Activated naive CD8-positive, alpha-beta T cell treated with anti-CD3 and anti-CD28 coated beads, Interleukin-2, amount 10 ng/mL, durations not matched to agents 7 days and 5 days (primary cell): ENCODE results near the gene TPSG1. TPM values are rescaled to one million over a fixed set of nuclear protein-coding genes. Genes with fewer than 3 reads are reported as not detected.
"Not testable (repeated sequence)": the region's sequence is repeated elsewhere in the genome, so short reads cannot be mapped to it uniquely, and the experiment has no call there.

Experiments
- ATAC-seq: fragments of 150-1000 bp; cut with Tn5 transposase; one replicate; pipeline ENCODE4 v1.10.0; 2021; ENCODE audit warnings: low read depth, moderate library complexity
- POLR2A ChIA-PET: fragments of 350-600 bp; sonication (Branson Sonifier 250); formaldehyde crosslinking; loops from one replicate; lab custom pipeline; 2021; ENCODE audit warnings: antibody characterized with exemption; lab: Charles Lee
- DNase-seq: peaks from one replicate; pipeline ENCODE4 v3.0.0; 2021
- H3K27ac Mint-ChIP-seq: one replicate; pipeline ENCODE4 v1.8.0; 2022; ENCODE audit warnings: mild to moderate bottlenecking, mixed read lengths
- H3K27me3 Mint-ChIP-seq: one replicate; pipeline ENCODE4 v1.8.0; 2022; ENCODE audit warnings: mild to moderate bottlenecking, moderate library complexity, mixed read lengths
- H3K36me3 Mint-ChIP-seq: one replicate; pipeline ENCODE4 v1.8.0; 2021; ENCODE audit warnings: mild to moderate bottlenecking, mixed read lengths
- H3K4me1 Mint-ChIP-seq: one replicate; pipeline ENCODE4 v1.8.0; 2021; ENCODE audit warnings: mixed read lengths
- H3K4me3 Mint-ChIP-seq: one replicate; pipeline ENCODE4 v1.8.0; 2022; ENCODE audit warnings: mild to moderate bottlenecking, moderate library complexity, mixed read lengths
- H3K9me3 Mint-ChIP-seq: one replicate; pipeline ENCODE4 v1.8.0; 2021; ENCODE audit warnings: mixed read lengths
- total RNA-seq, 2 experiments: library from RNA; stranded (reverse); gene quantifications; one replicate each; pipeline ENCODE4 v1.2.3, GENCODE V29; 2021

Gene TPSG1
- total RNA-seq, 2 experiments from 2014 or later, result not detected

DNA sequence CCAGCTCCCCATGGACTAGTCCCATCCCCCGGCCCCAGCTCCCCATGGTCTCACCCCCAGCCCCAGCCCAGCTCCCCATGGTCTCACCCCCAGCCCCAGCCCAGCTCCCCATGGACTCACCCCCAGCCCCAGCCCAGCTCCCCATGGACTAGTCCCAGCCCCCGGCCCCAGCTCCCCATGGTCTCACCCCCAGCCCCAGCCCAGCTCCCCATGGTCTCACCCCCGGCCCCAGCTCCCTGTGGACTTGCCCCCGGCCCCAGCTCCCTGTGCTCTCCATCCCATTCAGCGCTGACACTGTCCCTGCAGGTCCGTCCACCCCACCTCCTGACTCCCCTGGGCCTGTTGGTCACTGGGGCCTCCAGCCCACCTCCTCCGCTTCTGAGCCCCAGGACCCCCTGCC, 6.2 kb upstream of the TPSG1 start:
- ATAC-seq, H3K27me3 Mint-ChIP-seq, H3K9me3 Mint-ChIP-seq, DNase-seq, H3K27ac Mint-ChIP-seq, H3K4me1 Mint-ChIP-seq, POLR2A ChIA-PET, H3K36me3 Mint-ChIP-seq, H3K4me3 Mint-ChIP-seq: not testable (repeated sequence)

DNA sequence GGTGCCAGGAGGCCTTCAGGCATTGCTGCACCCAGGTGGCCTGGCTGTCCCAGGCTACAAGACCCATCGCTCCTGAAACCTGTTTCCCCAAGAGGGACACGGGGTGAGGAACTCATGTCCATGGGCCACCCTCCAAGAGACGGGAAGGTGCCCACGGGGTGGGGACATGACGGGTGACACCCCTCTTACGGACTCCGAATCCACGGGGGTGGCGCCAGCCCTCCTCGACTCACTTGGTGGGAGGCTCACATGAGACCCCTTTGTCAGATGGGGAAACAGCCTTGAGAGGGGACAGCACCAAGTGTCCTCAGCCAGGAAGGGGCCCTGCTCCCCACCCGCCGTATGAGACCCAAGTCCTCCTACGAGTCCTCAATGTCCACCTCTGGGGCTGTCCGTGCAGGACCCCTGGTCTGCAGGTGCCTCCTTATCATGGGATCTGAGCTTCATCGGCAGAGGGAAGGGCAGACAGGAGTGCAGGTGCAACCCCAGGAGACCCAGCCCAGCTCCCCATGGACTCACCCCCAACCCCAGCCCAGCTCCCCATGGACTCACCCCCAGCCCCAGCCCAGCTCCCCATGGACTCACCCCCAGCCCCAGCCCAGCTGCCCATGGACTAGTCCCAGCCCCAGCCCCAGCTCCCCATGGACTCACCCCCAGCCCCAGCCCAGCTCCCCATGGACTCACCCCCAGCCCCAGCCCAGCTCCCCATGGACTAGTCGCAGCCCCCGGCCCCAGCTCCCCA, 5.6 kb upstream of the TPSG1 start:
- DNase-seq, H3K4me1 Mint-ChIP-seq, H3K27me3 Mint-ChIP-seq, H3K36me3 Mint-ChIP-seq, ATAC-seq, H3K27ac Mint-ChIP-seq, POLR2A ChIA-PET, H3K9me3 Mint-ChIP-seq, H3K4me3 Mint-ChIP-seq: not testable (repeated sequence)

DNA sequence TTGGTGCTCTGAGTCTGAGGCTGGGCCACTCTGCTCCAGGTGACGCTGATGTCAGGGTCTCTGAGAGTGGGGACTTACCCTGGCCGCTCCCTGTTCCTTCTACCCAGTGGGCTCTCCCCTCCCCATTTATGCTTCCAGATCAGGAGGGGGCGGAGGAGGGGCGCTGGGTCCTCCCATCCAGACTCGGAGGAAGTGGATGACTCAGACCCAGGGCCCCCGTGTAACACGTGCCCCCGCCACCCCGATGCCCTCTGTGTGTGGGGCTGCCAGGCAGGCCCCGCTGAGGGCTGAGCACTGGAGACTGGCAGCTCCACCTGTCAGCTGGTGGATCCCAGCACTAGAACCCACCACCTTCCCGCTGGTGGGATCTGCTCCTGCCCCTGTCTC, 5.0 kb upstream of the TPSG1 start, which contains the start of gene TPSB2:
Gene TPSB2 (minus strand): TSS at position 101 of the 387 bp plus-strand sequence. CDS start 233 bp downstream, outside the sequence.
- ATAC-seq, H3K27ac Mint-ChIP-seq, H3K4me1 Mint-ChIP-seq, H3K9me3 Mint-ChIP-seq, POLR2A ChIA-PET, H3K4me3 Mint-ChIP-seq, DNase-seq, H3K27me3 Mint-ChIP-seq, H3K36me3 Mint-ChIP-seq: not testable (repeated sequence)

DNA sequence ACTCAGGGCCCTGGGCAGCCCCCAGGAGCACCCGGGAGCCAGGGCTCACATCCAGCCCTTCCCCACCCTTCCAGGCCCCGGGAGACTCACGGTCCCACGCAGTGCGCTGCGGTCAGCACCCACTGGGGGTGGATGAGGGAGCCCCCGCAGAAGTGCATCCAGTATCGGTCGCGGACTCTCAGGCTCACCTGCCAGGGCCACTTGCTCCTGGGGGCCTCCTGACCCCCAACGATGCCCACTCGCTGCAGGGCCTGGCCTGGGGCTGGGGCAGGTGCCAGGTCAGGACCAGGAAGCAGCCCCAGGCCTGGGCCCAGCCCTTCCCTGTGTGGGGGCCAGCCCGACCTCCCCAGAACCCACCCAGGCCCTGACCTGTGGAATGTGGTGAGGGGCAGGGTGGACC, 4.4 kb upstream of the TPSG1 start:
- DNase-seq, POLR2A ChIA-PET, ATAC-seq: not testable (repeated sequence)

DNA sequence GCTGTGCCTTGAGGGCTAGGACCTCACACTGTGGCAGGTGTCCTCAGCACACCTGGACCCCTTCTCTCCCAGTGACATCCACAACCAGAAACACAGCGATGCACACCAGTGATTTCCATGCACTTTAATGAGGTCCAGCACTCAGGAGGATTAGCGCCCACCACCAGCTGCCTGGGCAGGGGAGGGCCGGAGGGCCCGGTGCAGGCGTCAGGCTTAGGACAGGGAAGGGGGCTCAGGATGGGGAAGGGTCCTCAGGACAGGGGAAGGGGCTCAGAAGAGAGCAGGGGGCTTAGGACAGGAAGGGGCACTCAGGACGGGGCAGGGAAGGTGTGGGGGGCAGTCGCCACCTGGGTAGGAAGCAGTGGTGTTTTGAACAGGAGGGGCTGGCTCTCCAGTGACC, 3.2 kb upstream of the TPSG1 start:
- ATAC-seq, result not testable (repeated sequence)

More for the DNA sequence above, 4.4 kb upstream of the TPSG1 start:
- not testable (repeated sequence) for H3K27me3 Mint-ChIP-seq, H3K9me3 Mint-ChIP-seq, H3K4me3 Mint-ChIP-seq, H3K4me1 Mint-ChIP-seq, H3K36me3 Mint-ChIP-seq, H3K27ac Mint-ChIP-seq

DNA sequence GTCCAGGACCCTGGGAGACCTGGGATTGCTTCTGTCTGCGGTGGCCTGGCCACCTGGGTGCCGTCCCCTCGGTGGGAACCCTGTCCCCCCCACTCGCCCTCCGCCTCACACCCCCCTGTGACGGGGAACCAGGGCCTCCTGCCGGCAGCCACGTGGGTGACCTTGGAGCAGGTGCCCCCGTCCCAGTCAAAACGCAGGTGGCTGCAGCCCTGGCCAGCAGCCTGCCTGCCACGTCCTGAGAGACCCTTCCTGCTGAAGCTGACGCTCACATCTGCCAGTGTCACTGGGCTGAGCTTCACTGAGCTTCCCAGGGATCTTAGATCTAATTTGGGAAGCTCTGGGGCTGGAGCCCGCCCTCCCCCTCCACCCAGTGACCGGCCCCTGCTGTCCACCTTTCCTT, 1.6 kb upstream of the TPSG1 start:
- ATAC-seq, DNase-seq, POLR2A ChIA-PET, H3K36me3 Mint-ChIP-seq, H3K4me3 Mint-ChIP-seq, H3K4me1 Mint-ChIP-seq, H3K9me3 Mint-ChIP-seq, H3K27ac Mint-ChIP-seq, H3K27me3 Mint-ChIP-seq: not testable (repeated sequence)

More for the DNA sequence above, 3.2 kb upstream of the TPSG1 start:
- H3K9me3 Mint-ChIP-seq, H3K4me1 Mint-ChIP-seq, H3K27me3 Mint-ChIP-seq, DNase-seq, H3K36me3 Mint-ChIP-seq, POLR2A ChIA-PET, H3K27ac Mint-ChIP-seq, H3K4me3 Mint-ChIP-seq: not testable (repeated sequence)

DNA sequence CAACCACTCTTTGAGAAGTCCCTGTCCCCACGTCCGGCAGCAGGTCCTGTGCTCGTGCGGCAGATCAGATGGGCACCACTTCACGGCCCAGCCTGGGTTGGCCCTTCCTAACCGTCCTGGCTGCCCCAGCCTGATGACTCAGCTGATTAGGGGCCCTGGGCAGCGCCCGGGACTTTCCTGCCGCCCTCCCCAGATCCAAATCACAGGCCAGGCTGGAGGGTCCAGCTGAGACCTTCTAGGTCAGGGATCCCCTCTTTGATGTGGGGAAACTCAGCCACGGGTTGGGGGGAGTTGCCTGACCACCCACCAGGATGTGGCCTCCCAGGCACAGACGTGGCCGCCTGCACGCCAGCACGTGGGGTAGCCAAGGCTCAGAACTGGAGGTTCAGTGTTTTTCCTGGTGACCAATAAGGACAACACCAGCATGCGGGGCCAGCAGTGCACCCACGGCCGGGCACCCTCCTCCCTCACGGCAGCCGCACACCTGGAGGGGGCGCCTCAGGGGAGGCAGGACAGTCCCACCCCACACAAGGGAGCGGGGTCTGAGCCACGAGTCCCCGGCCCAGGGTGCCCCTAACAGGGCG, 752 bp upstream of the TPSG1 start:
- POLR2A ChIA-PET, H3K4me3 Mint-ChIP-seq, H3K36me3 Mint-ChIP-seq, H3K9me3 Mint-ChIP-seq, H3K27ac Mint-ChIP-seq, ATAC-seq, H3K4me1 Mint-ChIP-seq, DNase-seq, H3K27me3 Mint-ChIP-seq: not testable (repeated sequence)

DNA sequence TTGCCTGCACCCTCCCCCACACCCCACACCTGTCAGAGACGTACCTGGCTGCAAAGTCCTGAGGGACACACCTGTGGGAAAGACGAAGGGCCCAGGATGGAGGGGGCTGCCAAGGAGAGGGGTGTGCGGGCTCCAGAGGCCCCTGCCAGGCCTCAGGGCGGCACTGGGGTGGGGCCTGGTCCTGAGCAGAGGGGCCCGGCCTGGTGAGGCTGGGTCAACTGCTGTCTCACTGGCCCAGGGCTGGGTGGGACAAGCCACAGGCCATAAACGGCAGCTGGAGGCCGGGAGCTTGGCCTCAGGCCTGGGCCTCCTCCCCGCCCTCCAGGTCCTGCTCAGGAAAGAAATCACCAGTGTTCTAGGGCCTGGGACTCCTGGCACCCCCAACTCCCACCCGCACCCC, 510 bp downstream of the TPSG1 start:
- Mint-ChIP-seq H3K27ac (no peak overlapping the region), H3K36me3 (no peaks in the 10 kb centered on the region), H3K4me1 (no peaks in the 10 kb centered on the region), H3K27me3 (no peaks in the 10 kb centered on the region), H3K9me3 (no peaks in the 10 kb centered on the region), H3K4me3 (no peak overlapping the region)
- no peak for DNase-seq
- POLR2A ChIA-PET, result no interaction called here
- ATAC-seq, result no peak

DNA sequence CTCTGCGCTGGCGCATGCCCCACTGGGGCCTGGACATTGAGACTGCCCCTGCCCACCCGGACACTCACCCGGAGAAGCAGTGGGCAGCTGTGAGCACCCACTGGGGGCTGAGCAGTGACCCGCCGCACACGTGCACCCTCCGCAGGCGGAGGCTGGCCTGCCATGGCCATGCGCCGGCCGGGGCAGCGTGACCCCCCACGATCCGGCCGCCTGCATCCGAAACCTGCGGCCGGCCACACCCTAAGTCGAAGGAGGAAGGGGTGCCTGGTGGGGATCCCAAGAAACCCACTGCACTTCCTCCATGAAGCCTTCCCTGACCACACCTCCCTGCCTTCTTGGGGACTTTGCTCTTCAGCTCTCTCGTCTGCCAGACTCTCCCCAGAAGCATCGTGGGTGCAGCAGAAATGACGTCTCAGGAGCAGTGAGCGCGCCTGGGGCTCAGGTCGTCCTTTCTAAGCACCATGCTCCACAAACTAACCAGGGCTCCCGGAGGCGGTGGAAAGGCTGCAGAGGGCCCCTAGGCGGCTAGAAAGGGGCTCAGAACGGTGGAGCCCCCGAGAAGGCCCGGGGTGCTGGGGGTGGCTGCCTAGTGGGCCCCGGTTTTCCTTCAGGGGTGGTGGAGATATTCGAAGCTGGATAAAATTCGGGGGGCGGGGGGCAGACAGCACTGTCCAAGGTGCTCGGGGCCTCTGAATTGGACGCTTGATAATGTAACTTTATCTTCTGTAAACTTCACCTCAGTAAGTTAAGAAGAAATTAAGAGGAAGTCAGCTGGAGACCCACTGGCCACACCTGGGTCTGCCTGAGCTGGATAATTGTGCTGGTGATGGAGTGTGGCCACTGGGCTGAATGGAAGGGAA, 1.5 kb downstream of the TPSG1 start:
- DNase-seq (no peak), ATAC-seq (no peak)
- no peaks in the 10 kb centered on the region for H3K27me3 Mint-ChIP-seq
- POLR2A ChIA-PET, result interaction anchor here (0.6 kb wide), 1 partner anchor 587 kb away, joined by 4 read pairs; the partner anchor contains the start of gene METTL26
- H3K9me3 Mint-ChIP-seq, result no peaks in the 10 kb centered on the region
- no peak overlapping the region for H3K4me3 Mint-ChIP-seq
- no peaks in the 10 kb centered on the region for H3K36me3 Mint-ChIP-seq
- no peak overlapping the region for H3K27ac Mint-ChIP-seq
- no peaks in the 10 kb centered on the region for H3K4me1 Mint-ChIP-seq

DNA sequence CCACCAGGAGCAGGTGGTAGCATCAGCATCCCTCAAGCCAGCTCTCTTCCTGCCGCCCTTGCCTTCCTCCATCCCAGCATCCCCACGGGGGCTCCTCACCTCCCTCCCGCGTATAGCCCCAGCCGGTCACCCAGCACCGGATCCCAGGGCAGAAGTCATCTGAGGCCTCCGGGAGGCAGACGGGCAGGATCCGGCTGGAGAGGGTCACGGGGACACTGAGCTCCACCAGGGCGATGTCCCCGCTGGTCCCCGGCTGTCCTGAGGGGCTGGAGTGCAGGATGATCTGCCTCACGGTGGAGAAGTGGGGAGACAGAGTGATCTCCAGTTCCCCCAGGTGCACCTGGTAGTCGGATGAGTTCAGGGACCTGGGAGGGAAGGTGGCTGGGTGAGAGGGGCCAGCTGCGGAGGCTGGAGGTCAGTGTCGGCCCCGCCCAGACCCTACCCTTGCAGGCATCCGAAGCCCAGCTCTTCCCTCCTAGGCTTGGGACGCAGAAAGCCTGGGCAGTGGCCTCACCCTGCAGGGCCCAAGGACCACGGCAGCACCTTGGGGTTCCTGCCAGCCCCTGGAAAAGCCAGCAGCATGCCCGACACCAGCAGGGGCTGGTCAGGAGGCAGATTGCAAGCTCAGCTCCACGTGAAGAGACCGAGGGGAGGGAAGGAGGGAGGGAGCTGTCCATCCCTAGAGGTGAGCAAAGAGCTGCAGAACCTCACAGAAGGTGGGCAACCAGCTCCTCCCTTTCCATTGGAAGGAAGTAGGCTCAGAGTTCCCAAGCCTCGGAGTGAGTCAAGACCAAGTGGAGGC, 2.3 kb downstream of the TPSG1 start:
- POLR2A ChIA-PET, result no interaction called here
- no peak for ATAC-seq

DNA sequence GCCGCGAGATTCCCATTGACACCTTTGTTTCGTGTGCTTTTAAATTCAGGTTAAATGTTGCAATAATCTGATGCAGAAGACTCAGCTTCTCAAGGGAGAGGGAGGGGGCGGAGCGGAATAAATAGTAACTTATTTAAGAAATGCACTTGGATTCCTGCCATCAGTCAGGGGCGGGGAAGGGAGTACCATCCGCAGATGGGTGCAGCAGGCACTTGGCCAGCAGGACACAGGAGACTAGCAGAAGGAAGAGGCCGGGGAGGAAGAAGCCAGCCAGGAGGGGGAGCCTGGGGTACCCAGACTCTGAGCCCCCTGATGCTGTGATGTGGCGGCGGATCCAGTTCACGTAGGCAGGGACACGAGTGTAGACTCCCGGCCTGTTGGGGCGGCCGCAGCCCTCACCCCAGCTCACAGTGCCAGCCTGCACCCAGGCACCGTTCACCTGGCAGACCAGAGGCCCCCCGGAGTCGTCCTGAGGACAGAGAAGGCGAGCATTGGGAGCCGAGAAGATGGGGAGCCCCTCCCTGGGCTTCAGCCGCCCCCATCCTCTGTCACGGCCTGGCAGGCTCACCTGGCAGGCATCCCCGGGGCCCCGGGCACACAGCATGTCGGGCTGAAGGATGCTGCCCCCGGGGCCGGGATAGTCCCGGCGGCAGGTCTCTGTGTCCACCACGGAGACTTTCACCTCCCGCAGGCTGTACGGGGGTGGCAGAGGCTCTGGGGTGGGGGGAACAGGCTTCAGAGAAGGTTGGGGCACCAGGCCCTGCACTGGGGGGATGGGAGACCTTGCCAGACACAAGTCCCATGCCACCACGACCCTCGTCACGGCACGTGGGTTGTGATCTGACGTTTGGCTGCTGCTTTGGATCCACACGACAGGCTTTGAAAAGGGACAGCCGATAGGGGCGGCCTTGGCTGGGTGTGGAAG, 3.2 kb downstream of the TPSG1 start:
- H3K27me3 Mint-ChIP-seq, result no peaks in the 10 kb centered on the region
- no peak for DNase-seq

More for the DNA sequence above, 2.3 kb downstream of the TPSG1 start:
- H3K9me3 Mint-ChIP-seq, result no peaks in the 10 kb centered on the region
- H3K4me1 Mint-ChIP-seq, result no peaks in the 10 kb centered on the region
- no peaks in the 10 kb centered on the region for H3K27me3 Mint-ChIP-seq
- H3K27ac Mint-ChIP-seq, result no peak overlapping the region
- H3K4me3 Mint-ChIP-seq, result no peak overlapping the region
- DNase-seq, result no peak
- H3K36me3 Mint-ChIP-seq, result no peaks in the 10 kb centered on the region

More for the DNA sequence above, 3.2 kb downstream of the TPSG1 start:
- H3K4me3 Mint-ChIP-seq, result no peak overlapping the region
- H3K36me3 Mint-ChIP-seq, result no peaks in the 10 kb centered on the region
- H3K27ac Mint-ChIP-seq, result no peak overlapping the region
- H3K9me3 Mint-ChIP-seq, result no peaks in the 10 kb centered on the region
- no peaks in the 10 kb centered on the region for H3K4me1 Mint-ChIP-seq
- POLR2A ChIA-PET, result no interaction called here
- ATAC-seq, result no peak
